Caco-2 (cell line): ENCODE results near the gene UBE2B. TPM values are rescaled to one million over a fixed set of nuclear protein-coding genes. Genes with fewer than 3 reads are reported as not detected.

Experiments
- BruUV-seq: library from RNA; stranded (reverse); fragments of 400-500 nt; replicated peaks from 2 replicates; lab custom pipeline; 2021; lab: Mats Ljungman, UMichigan
- CTCF ChIA-PET: fragments of 300-600 bp; sonication (Branson Sonifier 250); formaldehyde crosslinking; loops from one replicate; lab custom pipeline; 2022; ENCODE audit warnings: antibody characterized with exemption; lab: Charles Lee
- POLR2A ChIA-PET: fragments of 300-600 bp; sonication (Branson Sonifier 250); formaldehyde crosslinking; loops from one replicate; lab custom pipeline; 2022; ENCODE audit warnings: antibody characterized with exemption; lab: Charles Lee
- DNase-seq, 2 experiments: peaks; one replicate each; pipeline versions ENCODE4 v3.0.0 to v3.0.0-alpha.2; 2020 to 2022
- H3K27me3 ChIP-seq: replicated peaks from 2 replicates; pipeline ENCODE4 v1.6.0; 2011; ENCODE audit warnings: low read length; ENCODE audit not compliant: control insufficient read depth, insufficient read depth
- H3K36me3 ChIP-seq: 2 replicates; pipeline ENCODE4 v1.5.1; 2011; ENCODE audit warnings: low read length; ENCODE audit not compliant: control insufficient read depth, insufficient read depth
- H3K4me1 ChIP-seq: fragments of 250-450 bp; sonication (Bioruptor Pico); 2 replicates; pipeline ENCODE4 v1.5.1; 2020; ENCODE audit warnings: mild to moderate bottlenecking
- H3K4me3 ChIP-seq: 2 replicates; pipeline ENCODE4 v1.5.1; 2011; ENCODE audit warnings: low read depth, mild to moderate bottlenecking, control low read depth, low read length
- H3K9me3 ChIP-seq: fragments of 250-450 bp; sonication (Bioruptor Pico); 2 replicates; pipeline ENCODE4 v1.5.1; 2020; ENCODE audit warnings: mild to moderate bottlenecking, moderate library complexity
- H3K27ac Mint-ChIP-seq: one replicate; pipeline ENCODE4 v1.8.0; 2022; ENCODE audit warnings: mixed read lengths; ENCODE audit not compliant: unreplicated experiment
- H3K27me3 Mint-ChIP-seq: one replicate; pipeline ENCODE4 v1.8.0; 2022; ENCODE audit warnings: mixed read lengths; ENCODE audit not compliant: insufficient read depth, unreplicated experiment
- H3K36me3 Mint-ChIP-seq: one replicate; pipeline ENCODE4 v1.8.0; 2022; ENCODE audit warnings: mild to moderate bottlenecking, mixed read lengths; ENCODE audit not compliant: insufficient read depth, unreplicated experiment
- H3K4me1 Mint-ChIP-seq: one replicate; pipeline ENCODE4 v1.8.0; 2022; ENCODE audit warnings: low read depth, mixed read lengths; ENCODE audit not compliant: unreplicated experiment
- H3K4me3 Mint-ChIP-seq: one replicate; pipeline ENCODE4 v1.8.0; 2022; ENCODE audit warnings: mild to moderate bottlenecking, moderate library complexity, mixed read lengths; ENCODE audit not compliant: unreplicated experiment
- H3K9me3 Mint-ChIP-seq: one replicate; pipeline ENCODE4 v1.8.0; 2022; ENCODE audit warnings: mixed read lengths; ENCODE audit not compliant: unreplicated experiment
- CTCF ChIP-seq, 2 experiments: fragments of 200-600 bp in 1 of 2; IDR thresholded peaks; 1 replicate in 1 of 2; 2 replicates in 1 of 2; pipeline versions ENCODE4 v1.5.1 to v1.8.0; 2011 to 2022; ENCODE audit warnings: antibody characterized with exemption in 1 of 2, control low read depth in 1 of 2, inconsistent platforms in 1 of 2, low read depth in 1 of 2, low read length in 1 of 2, mild to moderate bottlenecking in 1 of 2, moderate library complexity in 1 of 2; ENCODE audit not compliant: insufficient read depth in 1 of 2, severe bottlenecking in 1 of 2, unreplicated experiment in 1 of 2
- intact Hi-C: fragments of 100-400 bp; cut with micrococcal nuclease; formaldehyde crosslinking; loops from one replicate; pipeline ENCODE4 v1.10.0; 2022; ENCODE audit not compliant: unreplicated experiment
- total RNA-seq: library from RNA; stranded (reverse); gene quantifications from 2 replicates; pipeline ENCODE4 v1.2.3, GENCODE V29; 2022

UBE2B gene
- total RNA-seq, 1 experiment from 2014 or later, result 78.9 TPM

DNA sequence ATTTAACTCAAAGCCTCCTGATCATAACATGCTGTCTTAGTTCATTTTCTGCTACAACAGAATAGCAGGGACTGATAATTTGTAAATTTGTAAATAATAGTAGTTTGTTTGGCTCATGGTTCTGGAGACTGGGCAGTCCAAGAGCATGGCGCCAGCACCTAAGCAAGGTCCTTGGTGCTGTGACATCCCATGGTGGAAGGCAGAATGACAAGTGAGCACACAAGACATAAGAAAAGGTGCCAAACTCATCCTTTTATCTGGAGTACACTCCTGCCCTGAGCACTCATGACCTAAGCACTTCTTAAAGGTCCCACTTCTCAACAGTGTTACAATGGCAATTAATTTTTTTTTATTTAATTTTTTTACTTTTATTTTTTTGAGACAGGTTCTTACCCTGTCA lies 16.1 kb downstream of the UBE2B start:
- no TSS peak for BruUV-seq

GRCh38 chr5:134392301-134392700 lies 20.9 kb downstream of the UBE2B start:
- peaks cover 12% of the 10 kb centered on the region for H3K4me1 ChIP-seq
- H3K36me3 ChIP-seq, result peaks cover 3% of the 10 kb centered on the region
- H3K9me3 ChIP-seq, result no peaks in the 10 kb centered on the region
- H3K27me3 Mint-ChIP-seq, result no peaks in the 10 kb centered on the region
- ChIA-PET POLR2A (no interaction called here), CTCF (no interaction called here)
- H3K27ac Mint-ChIP-seq, result no peak overlapping the region
- H3K36me3 Mint-ChIP-seq, result peaks cover 75% of the 10 kb centered on the region
- no peak for TF ChIP-seq CTCF (IDR thresholded peaks at IDR 0.05; ENCODE audit: insufficient read depth in 1 of 2, low read depth in 1 of 2, low read length in 1 of 2, severe bottlenecking in 1 of 2, unreplicated experiment in 1 of 2)
- DNase-seq, result no peak
- H3K27me3 ChIP-seq, result no peaks in the 10 kb centered on the region
- BruUV-seq, result no TSS peak
- no peaks in the 10 kb centered on the region for H3K9me3 Mint-ChIP-seq
- no peak overlapping the region for H3K4me3 ChIP-seq
- H3K4me3 Mint-ChIP-seq, result no peak overlapping the region
- intact Hi-C loops, result no loop called here
- H3K4me1 Mint-ChIP-seq, result peaks cover 11% of the 10 kb centered on the region

More for the DNA sequence above, 16.1 kb downstream of the UBE2B start:
- Histone ChIP-seq H3K36me3 (0 out of 2 replicates have a peak, but pooled peaks cover 1% of the 10 kb centered on the region), H3K27me3 (no peaks in the 10 kb centered on the region), H3K4me1 (no peaks in the 10 kb centered on the region), H3K4me3 (no peak overlapping the region), H3K9me3 (no peaks in the 10 kb centered on the region)
- CTCF ChIA-PET, result interaction anchor here (0.7 kb wide), 1 partner anchor 388 kb away, joined by 5 read pairs; no protein-coding TSS in a partner anchor
- H3K4me3 Mint-ChIP-seq, result no peak overlapping the region
- H3K4me1 Mint-ChIP-seq, result no peaks in the 10 kb centered on the region
- H3K27me3 Mint-ChIP-seq, result no peaks in the 10 kb centered on the region
- no peaks in the 10 kb centered on the region for H3K9me3 Mint-ChIP-seq
- intact Hi-C loops, result no loop called here
- no peak for TF ChIP-seq CTCF (IDR thresholded peaks at IDR 0.05; ENCODE audit: insufficient read depth in 1 of 2, low read depth in 1 of 2, low read length in 1 of 2, severe bottlenecking in 1 of 2, unreplicated experiment in 1 of 2)
- no peak overlapping the region for H3K27ac Mint-ChIP-seq
- POLR2A ChIA-PET, result no interaction called here
- peaks cover 95% of the 10 kb centered on the region for H3K36me3 Mint-ChIP-seq
- DNase-seq, result no peak

GRCh38 chr5:134394932-134395331 lies 23.6 kb downstream of the UBE2B start:
- POLR2A ChIA-PET, result interaction anchor here (1.0 to 1.8 kb wide), 2 partner anchors 16 to 117 kb away, joined by 4 read pairs; no protein-coding TSS in a partner anchor
- TF ChIP-seq CTCF (IDR thresholded peaks at IDR 0.05; ENCODE audit: insufficient read depth in 1 of 2, low read depth in 1 of 2, low read length in 1 of 2, severe bottlenecking in 1 of 2, unreplicated experiment in 1 of 2), result no peak
- Mint-ChIP-seq H3K36me3 (peaks cover 72% of the 10 kb centered on the region), H3K4me3 (no peak overlapping the region), H3K27ac (no peak overlapping the region), H3K27me3 (no peaks in the 10 kb centered on the region), H3K9me3 (no peaks in the 10 kb centered on the region), H3K4me1 (peaks cover 11% of the 10 kb centered on the region)
- intact Hi-C loops, result loop anchor here (5.0 kb wide), 1 partner anchor 187 kb away; no protein-coding TSS in a partner anchor
- DNase-seq, result no peak
- Histone ChIP-seq H3K9me3 (no peaks in the 10 kb centered on the region), H3K36me3 (peaks cover 3% of the 10 kb centered on the region), H3K4me1 (peaks cover 12% of the 10 kb centered on the region), H3K4me3 (no peak overlapping the region), H3K27me3 (no peaks in the 10 kb centered on the region)
- BruUV-seq, result no TSS peak
- CTCF ChIA-PET, result no interaction called here
